Esophagus squamous epithelium (tissue), 5 donors: Measurements from ENCODE around the gene KRTAP10-8. TPM values are rescaled to one million over a fixed set of nuclear protein-coding genes. Genes with fewer than 3 reads are reported as not detected.

ENCODE experiments used
- DNase-seq: peaks from one replicate; lab custom pipeline; 2025; lab: John Stamatoyannopoulos, UW
- H3K27ac ChIP-seq, 4 donors: fragments of 200-600 bp; sonication (generic); one replicate each; pipeline ENCODE4 v1.5.1; 2016 to 2019; ENCODE audit warnings: mild to moderate bottlenecking in 1 of 4
- H3K27me3 ChIP-seq, 4 donors: fragments of 200-600 bp; sonication (generic); 1 replicate in 3 of 4; 2 replicates in 1 of 4; pipeline versions ENCODE4 v1.5.1 to v1.6.0; 2017 to 2021; ENCODE audit warnings: antibody characterized with exemption in 1 of 4
- H3K36me3 ChIP-seq, 3 donors: fragments of 200-600 bp; sonication (generic); one replicate each; pipeline ENCODE4 v1.5.1; 2016 to 2019
- H3K4me1 ChIP-seq, 3 donors: fragments of 200-600 bp; sonication (generic); one replicate each; pipeline ENCODE4 v1.5.1; 2017 to 2019
- H3K4me3 ChIP-seq, 4 donors: fragments of 200-600 bp; sonication (generic); 1 replicate in 3 of 4; 2 replicates in 1 of 4; pipeline ENCODE4 v1.5.1; 2016 to 2019; ENCODE audit warnings: mild to moderate bottlenecking in 2 of 4, moderate library complexity in 1 of 4
- H3K9me3 ChIP-seq, 3 donors: fragments of 200-600 bp; sonication (generic); one replicate each; pipeline ENCODE4 v1.5.1; 2016 to 2019
- CTCF ChIP-seq, 6 experiments: fragments of 450-650 bp in 4 of 6; fragments of 200-600 bp in 2 of 6; sonication (generic) in 2 of 6; IDR thresholded peaks; one replicate each; pipeline ENCODE4 v1.5.1; 2016 to 2019; ENCODE audit warnings: antibody characterized with exemption in 6 of 6, mild to moderate bottlenecking in 4 of 6, moderate library complexity in 4 of 6
- POLR2A ChIP-seq, 4 donors: fragments of 450-650 bp; IDR thresholded peaks; one replicate each; pipeline ENCODE4 v1.6.1; 2017; ENCODE audit warnings: antibody characterized with exemption in 4 of 4, mild to moderate bottlenecking in 4 of 4, moderate library complexity in 3 of 4
- WGBS, 2 donors: methylation state at CpG; one replicate each; pipeline ENCODE4 v1.1.5; 2018; 5-methylcytosine and 5-hydroxymethylcytosine counted together
- intact Hi-C: fragments of 100-400 bp; cut with DNase I; formaldehyde crosslinking; loops from one replicate; pipeline ENCODE4 v1.15.0; 2022
- total RNA-seq, 4 donors: library from RNA; depleted of rRNA; stranded (reverse); fragments of >200 nt; gene quantifications; one replicate each; pipeline ENCODE4 v1.1.0, GENCODE V29; 2016
- donor health status: DM: yes; HTN: yes; CAD: no.

Gene KRTAP10-8
- total RNA-seq, 4 donors from 2014 or later: not detected

GRCh38 chr21:44567481-44568171, 44.3 kb upstream of the KRTAP10-8 start:
- Histone ChIP-seq H3K36me3 (no peaks in the 10 kb centered on the region), H3K27me3 (peaks cover 0 to 20% (median 0%) of the 10 kb centered on the region in 4 donors), H3K27ac (no peak overlapping the region), H3K4me1 (no peaks in the 10 kb centered on the region), H3K4me3 (no peak overlapping the region), H3K9me3 (peaks cover 0 to 4% (median 0%) of the 10 kb centered on the region in 3 donors)
- no peak for DNase-seq
- intact Hi-C loops: no loop called here
- TF ChIP-seq CTCF (IDR thresholded peaks at IDR 0.05) (no peak), POLR2A (IDR thresholded peaks at IDR 0.05) (no peak)
- WGBS, 2 donors: 92 to 94% methylated on average over 15 to 18 of the region's 18 CpGs

GRCh38 chr21:44568261-44568660, 43.6 kb upstream of the KRTAP10-8 start:
- TF ChIP-seq POLR2A (IDR thresholded peaks at IDR 0.05): no peak
- H3K27ac ChIP-seq: no peak overlapping the region
- 70% methylated on average over 2 to 4 of the region's 12 CpGs for WGBS, 2 donors
- intact Hi-C loops: no loop called here
- no peaks in the 10 kb centered on the region for H3K36me3 ChIP-seq
- no peak overlapping the region for H3K4me3 ChIP-seq
- peaks cover 0 to 4% (median 0%) of the 10 kb centered on the region in 3 donors for H3K9me3 ChIP-seq
- no peaks in the 10 kb centered on the region for H3K4me1 ChIP-seq
- H3K27me3 ChIP-seq: peaks cover 0 to 26% (median 0%) of the 10 kb centered on the region in 4 donors
- no peak for DNase-seq

- WGBS, 2 donors: 49 to 71% methylated on average over 2 to 7 of the region's 27 CpGs
- H3K27me3 ChIP-seq: peaks cover 0 to 32% (median 0%) of the 10 kb centered on the region in 4 donors
- H3K4me3 ChIP-seq: no peak overlapping the region
- DNase-seq: no peak
- no peak overlapping the region for H3K27ac ChIP-seq
- H3K9me3 ChIP-seq: peaks cover 0 to 4% (median 0%) of the 10 kb centered on the region in 3 donors
- no peaks in the 10 kb centered on the region for H3K36me3 ChIP-seq
- intact Hi-C loops: no loop called here
- TF ChIP-seq POLR2A (IDR thresholded peaks at IDR 0.05): no peak
- TF ChIP-seq CTCF (IDR thresholded peaks at IDR 0.05): no peak
- peaks cover 0 to 5% (median 0%) of the 10 kb centered on the region in 3 donors for H3K4me1 ChIP-seq
These were observed 43.0 kb upstream of the KRTAP10-8 start for GRCh38 chr21:44568667-44569556.

GRCh38 chr21:44569861-44570517, 41.9 kb upstream of the KRTAP10-8 start:
- Histone ChIP-seq H3K4me3 (no peak overlapping the region), H3K9me3 (peaks cover 0 to 4% (median 0%) of the 10 kb centered on the region in 3 donors), H3K36me3 (no peaks in the 10 kb centered on the region), H3K27me3 (peaks cover 0 to 40% (median 0%) of the 10 kb centered on the region in 4 donors), H3K27ac (no peak overlapping the region), H3K4me1 (peaks cover 0 to 14% (median 0%) of the 10 kb centered on the region in 3 donors)
- intact Hi-C loops: no loop called here
- no peak for DNase-seq
- 80 to 83% methylated on average over 1 to 2 of the region's 12 CpGs for WGBS, 2 donors
- TF ChIP-seq CTCF (IDR thresholded peaks at IDR 0.05): no peak
- TF ChIP-seq POLR2A (IDR thresholded peaks at IDR 0.05): no peak

- Histone ChIP-seq H3K4me1 (peaks cover 0 to 14% (median 0%) of the 10 kb centered on the region in 3 donors), H3K27me3 (peaks cover 0 to 40% (median 0%) of the 10 kb centered on the region in 4 donors), H3K27ac (no peak overlapping the region), H3K4me3 (no peak overlapping the region), H3K36me3 (no peaks in the 10 kb centered on the region), H3K9me3 (peaks cover 0 to 4% (median 0%) of the 10 kb centered on the region in 3 donors)
- WGBS, 2 donors: 90 to 95% methylated on average over 3 of the region's 4 CpGs
- TF ChIP-seq POLR2A (IDR thresholded peaks at IDR 0.05) (no peak), CTCF (IDR thresholded peaks at IDR 0.05) (no peak)
- intact Hi-C loops: no loop called here
- DNase-seq: no peak
These were observed 40.6 kb upstream of the KRTAP10-8 start for GRCh38 chr21:44571296-44571695.
